Panc1 (cell line): ENCODE results near the gene MRPL42.

Source experiments
- POLR2AphosphoS5 ChIP-seq: IDR thresholded peaks from 2 replicates; pipeline ENCODE4 v1.6.1; 2012; ENCODE audit warnings: mild to moderate bottlenecking, low read depth, low read length, moderate library complexity
- TF ChIP-seq, protein P1 (sequence below): fragments of 450-650 bp; IDR thresholded peaks from 2 replicates; pipeline ENCODE4 v1.5.1; 2017; ENCODE audit warnings: mild to moderate bottlenecking
- TF ChIP-seq, protein P2 (sequence below), 2 experiments: IDR thresholded peaks; 2 replicates each; pipeline ENCODE4 v1.6.1; 2011 to 2012; ENCODE audit warnings: low read depth in 2 of 2, control low read depth in 1 of 2, low read length in 1 of 2, mild to moderate bottlenecking in 1 of 2, moderate library complexity in 1 of 2; ENCODE audit not compliant: insufficient read depth in 1 of 2

DNA sequence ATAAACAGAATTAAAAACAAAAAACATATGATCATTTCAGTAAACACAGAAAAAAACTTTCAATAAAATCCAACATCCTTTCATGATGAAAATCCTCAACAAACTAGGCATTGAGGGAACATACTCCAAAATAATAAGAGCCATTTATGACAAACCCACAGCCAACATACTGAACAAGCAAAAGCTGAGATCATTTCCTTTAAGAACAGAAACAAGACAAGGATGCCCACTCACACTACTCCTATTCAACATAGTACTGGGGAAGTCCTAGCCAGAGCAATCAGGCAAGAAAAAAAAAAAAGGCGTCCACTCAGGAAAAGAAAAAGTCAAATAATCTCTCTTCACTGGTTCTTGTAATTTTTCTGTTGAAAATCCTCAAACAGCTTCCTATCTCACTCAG is 30.1 kb downstream of the MRPL42 start:
- TF ChIP-seq, protein P1, sequence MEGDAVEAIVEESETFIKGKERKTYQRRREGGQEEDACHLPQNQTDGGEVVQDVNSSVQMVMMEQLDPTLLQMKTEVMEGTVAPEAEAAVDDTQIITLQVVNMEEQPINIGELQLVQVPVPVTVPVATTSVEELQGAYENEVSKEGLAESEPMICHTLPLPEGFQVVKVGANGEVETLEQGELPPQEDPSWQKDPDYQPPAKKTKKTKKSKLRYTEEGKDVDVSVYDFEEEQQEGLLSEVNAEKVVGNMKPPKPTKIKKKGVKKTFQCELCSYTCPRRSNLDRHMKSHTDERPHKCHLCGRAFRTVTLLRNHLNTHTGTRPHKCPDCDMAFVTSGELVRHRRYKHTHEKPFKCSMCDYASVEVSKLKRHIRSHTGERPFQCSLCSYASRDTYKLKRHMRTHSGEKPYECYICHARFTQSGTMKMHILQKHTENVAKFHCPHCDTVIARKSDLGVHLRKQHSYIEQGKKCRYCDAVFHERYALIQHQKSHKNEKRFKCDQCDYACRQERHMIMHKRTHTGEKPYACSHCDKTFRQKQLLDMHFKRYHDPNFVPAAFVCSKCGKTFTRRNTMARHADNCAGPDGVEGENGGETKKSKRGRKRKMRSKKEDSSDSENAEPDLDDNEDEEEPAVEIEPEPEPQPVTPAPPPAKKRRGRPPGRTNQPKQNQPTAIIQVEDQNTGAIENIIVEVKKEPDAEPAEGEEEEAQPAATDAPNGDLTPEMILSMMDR = no peak
- TF ChIP-seq, protein P2, sequence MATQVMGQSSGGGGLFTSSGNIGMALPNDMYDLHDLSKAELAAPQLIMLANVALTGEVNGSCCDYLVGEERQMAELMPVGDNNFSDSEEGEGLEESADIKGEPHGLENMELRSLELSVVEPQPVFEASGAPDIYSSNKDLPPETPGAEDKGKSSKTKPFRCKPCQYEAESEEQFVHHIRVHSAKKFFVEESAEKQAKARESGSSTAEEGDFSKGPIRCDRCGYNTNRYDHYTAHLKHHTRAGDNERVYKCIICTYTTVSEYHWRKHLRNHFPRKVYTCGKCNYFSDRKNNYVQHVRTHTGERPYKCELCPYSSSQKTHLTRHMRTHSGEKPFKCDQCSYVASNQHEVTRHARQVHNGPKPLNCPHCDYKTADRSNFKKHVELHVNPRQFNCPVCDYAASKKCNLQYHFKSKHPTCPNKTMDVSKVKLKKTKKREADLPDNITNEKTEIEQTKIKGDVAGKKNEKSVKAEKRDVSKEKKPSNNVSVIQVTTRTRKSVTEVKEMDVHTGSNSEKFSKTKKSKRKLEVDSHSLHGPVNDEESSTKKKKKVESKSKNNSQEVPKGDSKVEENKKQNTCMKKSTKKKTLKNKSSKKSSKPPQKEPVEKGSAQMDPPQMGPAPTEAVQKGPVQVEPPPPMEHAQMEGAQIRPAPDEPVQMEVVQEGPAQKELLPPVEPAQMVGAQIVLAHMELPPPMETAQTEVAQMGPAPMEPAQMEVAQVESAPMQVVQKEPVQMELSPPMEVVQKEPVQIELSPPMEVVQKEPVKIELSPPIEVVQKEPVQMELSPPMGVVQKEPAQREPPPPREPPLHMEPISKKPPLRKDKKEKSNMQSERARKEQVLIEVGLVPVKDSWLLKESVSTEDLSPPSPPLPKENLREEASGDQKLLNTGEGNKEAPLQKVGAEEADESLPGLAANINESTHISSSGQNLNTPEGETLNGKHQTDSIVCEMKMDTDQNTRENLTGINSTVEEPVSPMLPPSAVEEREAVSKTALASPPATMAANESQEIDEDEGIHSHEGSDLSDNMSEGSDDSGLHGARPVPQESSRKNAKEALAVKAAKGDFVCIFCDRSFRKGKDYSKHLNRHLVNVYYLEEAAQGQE (IDR thresholded peaks at IDR 0.05; ENCODE audit: insufficient read depth in 1 of 2, low read depth in 2 of 2, low read length in 1 of 2) = no peak
- no peak for TF ChIP-seq POLR2AphosphoS5
